ENCODE data around the gene ALDH1A2. TPM values are rescaled to one million over a fixed set of nuclear protein-coding genes. Genes with fewer than 3 reads are reported as not detected.

The ALDH1A2 gene
- total RNA-seq, 2 donors from 2014 or later = not detected

- H3K4me3 Mint-ChIP-seq = no peak overlapping the region
- no peak overlapping the region for H3K27ac Mint-ChIP-seq
- H3K27ac ChIP-seq (ENCODE audit: low read depth, low read length) = no peak overlapping the region
- H3K4me1 ChIP-seq (ENCODE audit: control insufficient read depth, insufficient read depth, low read length) = no peaks in the 10 kb centered on the region
- TF ChIP-seq CTCF (conservative IDR thresholded peaks at IDR 0.05) = no peak
- H3K9me3 ChIP-seq (ENCODE audit: control insufficient read depth, low read length) = no peaks in the 10 kb centered on the region
- 93 to 100% methylated on average over 3 to 5 of the region's 5 CpGs for whole genome bisulfite sequencing, 2 experiments (ENCODE audit: insufficient coverage in 1 of 2, insufficient read length in 1 of 2)
- no peaks in the 10 kb centered on the region for H3K36me3 Mint-ChIP-seq (ENCODE audit: low read depth)
- H3K36me3 ChIP-seq (ENCODE audit: control insufficient read depth, insufficient read depth, low read length) = no peaks in the 10 kb centered on the region
- DNase-seq = no peak
- H3K4me3 ChIP-seq (ENCODE audit: low read length) = no peak overlapping the region
- peaks cover 3% of the 10 kb centered on the region for H3K27me3 Mint-ChIP-seq (ENCODE audit: insufficient read depth)
- no peaks in the 10 kb centered on the region for H3K4me1 Mint-ChIP-seq
- no peak overlapping the region for H3K9ac ChIP-seq (ENCODE audit: extremely low read depth, low read length, poor library complexity, severe bottlenecking)
- H3K9me3 Mint-ChIP-seq = no peaks in the 10 kb centered on the region
- no peaks in the 10 kb centered on the region for H3K27me3 ChIP-seq (ENCODE audit: control insufficient read depth, insufficient read depth, low read length, poor library complexity, severe bottlenecking)
Observed at GRCh38 chr15:57957113-57957512, 108.4 kb downstream of the ALDH1A2 start.

DNA sequence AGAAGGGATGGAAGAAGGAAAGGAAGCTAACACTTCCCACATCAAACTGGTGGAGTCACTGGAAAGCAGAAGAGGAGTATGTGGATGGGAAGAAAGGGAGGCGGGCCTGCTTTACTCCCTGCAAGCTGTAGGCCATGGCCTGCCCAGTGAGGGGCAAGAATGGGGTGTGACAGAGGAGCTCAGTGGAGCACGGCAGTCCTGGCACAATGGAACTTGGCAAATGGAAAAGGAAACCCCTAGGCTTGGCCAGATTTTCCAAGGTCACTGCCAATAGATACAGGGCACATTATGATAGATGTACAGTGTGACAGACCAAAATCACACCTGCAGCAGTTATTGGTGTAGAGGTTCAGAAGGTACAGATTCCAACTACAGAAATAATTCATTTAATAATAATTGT, 111.6 kb downstream of the ALDH1A2 start:
- no peak for TF ChIP-seq CTCF (conservative IDR thresholded peaks at IDR 0.05)
- Histone ChIP-seq H3K9ac (ENCODE audit: extremely low read depth, low read length, poor library complexity, severe bottlenecking) (no peak overlapping the region), H3K4me1 (ENCODE audit: control insufficient read depth, insufficient read depth, low read length) (no peaks in the 10 kb centered on the region), H3K27me3 (ENCODE audit: control insufficient read depth, insufficient read depth, low read length, poor library complexity, severe bottlenecking) (no peaks in the 10 kb centered on the region), H3K27ac (ENCODE audit: low read depth, low read length) (no peak overlapping the region), H3K36me3 (ENCODE audit: control insufficient read depth, insufficient read depth, low read length) (no peaks in the 10 kb centered on the region), H3K9me3 (ENCODE audit: control insufficient read depth, low read length) (no peaks in the 10 kb centered on the region), H3K4me3 (ENCODE audit: low read length) (no peak overlapping the region)
- peaks cover 2% of the 10 kb centered on the region for H3K27me3 Mint-ChIP-seq (ENCODE audit: insufficient read depth)
- 94% methylated on average over 2 of the region's 2 CpGs; no CpG with 5 or more reads in 1 of the 2 experiments for WGBS, 2 experiments (ENCODE audit: insufficient coverage in 1 of 2, insufficient read length in 1 of 2)
- DNase-seq = no peak
- no peak overlapping the region for H3K4me3 Mint-ChIP-seq
- no peaks in the 10 kb centered on the region for H3K4me1 Mint-ChIP-seq
- H3K36me3 Mint-ChIP-seq (ENCODE audit: low read depth) = no peaks in the 10 kb centered on the region
- H3K9me3 Mint-ChIP-seq = no peaks in the 10 kb centered on the region
- H3K27ac Mint-ChIP-seq = no peak overlapping the region

GRCh38 chr15:57951328-57951932, 114.1 kb downstream of the ALDH1A2 start:
- no peaks in the 10 kb centered on the region for H3K36me3 Mint-ChIP-seq (ENCODE audit: low read depth)

More at GRCh38 chr15:57951328-57951932, 114.1 kb downstream of the ALDH1A2 start:
- Mint-ChIP-seq H3K27me3 (ENCODE audit: insufficient read depth) (peaks cover 2% of the 10 kb centered on the region), H3K27ac (no peak overlapping the region), H3K9me3 (no peaks in the 10 kb centered on the region), H3K4me1 (no peaks in the 10 kb centered on the region), H3K4me3 (no peak overlapping the region)
- H3K9ac ChIP-seq (ENCODE audit: extremely low read depth, low read length, poor library complexity, severe bottlenecking) = no peak overlapping the region
- H3K27ac ChIP-seq (ENCODE audit: low read depth, low read length) = no peak overlapping the region
- no peak for DNase-seq
- no peaks in the 10 kb centered on the region for H3K9me3 ChIP-seq (ENCODE audit: control insufficient read depth, low read length)
- WGBS, 2 experiments (ENCODE audit: insufficient coverage in 1 of 2, insufficient read length in 1 of 2) = 92 to 94% methylated on average over 2 to 7 of the region's 7 CpGs
- no peaks in the 10 kb centered on the region for H3K4me1 ChIP-seq (ENCODE audit: control insufficient read depth, insufficient read depth, low read length)
- TF ChIP-seq CTCF (conservative IDR thresholded peaks at IDR 0.05) = no peak
- no peaks in the 10 kb centered on the region for H3K27me3 ChIP-seq (ENCODE audit: control insufficient read depth, insufficient read depth, low read length, poor library complexity, severe bottlenecking)
- no peak overlapping the region for H3K4me3 ChIP-seq (ENCODE audit: low read length)
- H3K36me3 ChIP-seq (ENCODE audit: control insufficient read depth, insufficient read depth, low read length) = no peaks in the 10 kb centered on the region
